Stimulated activated CD8-positive, alpha-beta memory T cell treated with anti-CD3 and anti-CD28 coated beads, Interleukin-2, amount 100 ng/mL, for 48 hours (primary cell): ENCODE data around the gene DOCK3.
A peak's percentile ranks its signal among the peaks of the same experiment; 100 is the strongest.
"Not testable (repeated sequence)": the region's sequence is repeated elsewhere in the genome, so short reads cannot be mapped to it uniquely, and the experiment has no call there.

Experiments
- DNase-seq, 2 donors: peaks; one replicate each; pipeline ENCODE4 v3.0.0-alpha.2; 2020; ENCODE audit warnings: low read depth in 2 of 2

DOCK3 gene

GRCh38 chr3:51385621-51386091 is 710.9 kb downstream of the DOCK3 start:
- DNase-seq = no peak

DNA sequence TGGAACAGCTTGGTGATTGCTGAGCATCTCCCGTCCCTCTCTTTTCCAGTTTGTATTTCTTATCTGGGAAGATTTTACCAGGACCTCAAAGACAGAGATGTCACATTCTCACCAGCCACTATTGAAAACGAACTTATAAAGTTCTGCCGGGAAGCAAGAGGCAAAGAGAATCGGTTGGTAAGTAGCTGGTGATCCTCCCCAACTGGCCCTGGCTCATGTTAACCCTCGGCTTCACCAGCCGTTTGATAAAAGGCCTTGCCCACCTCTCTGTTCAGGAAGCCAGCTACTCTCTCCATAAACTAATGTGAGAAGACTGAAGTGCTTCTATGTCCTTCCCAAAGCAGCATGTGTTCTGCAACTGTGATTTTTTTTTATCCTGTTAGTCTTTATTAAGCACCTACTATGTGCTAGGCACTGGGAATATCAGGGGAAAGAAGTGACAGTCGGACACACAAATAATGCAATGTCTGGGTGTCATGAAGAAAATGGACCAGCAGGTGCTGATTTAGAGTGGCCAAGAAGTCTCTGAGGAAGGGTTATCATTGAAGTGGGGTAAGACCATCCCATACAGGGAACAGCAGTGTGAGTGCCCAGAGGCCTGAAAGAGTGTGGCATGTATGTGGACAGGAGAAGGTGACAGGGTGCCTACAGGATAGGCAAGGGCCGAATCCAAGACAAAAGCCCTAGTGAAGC is 711.6 kb downstream of the DOCK3 start:
- no peak for DNase-seq

DNA sequence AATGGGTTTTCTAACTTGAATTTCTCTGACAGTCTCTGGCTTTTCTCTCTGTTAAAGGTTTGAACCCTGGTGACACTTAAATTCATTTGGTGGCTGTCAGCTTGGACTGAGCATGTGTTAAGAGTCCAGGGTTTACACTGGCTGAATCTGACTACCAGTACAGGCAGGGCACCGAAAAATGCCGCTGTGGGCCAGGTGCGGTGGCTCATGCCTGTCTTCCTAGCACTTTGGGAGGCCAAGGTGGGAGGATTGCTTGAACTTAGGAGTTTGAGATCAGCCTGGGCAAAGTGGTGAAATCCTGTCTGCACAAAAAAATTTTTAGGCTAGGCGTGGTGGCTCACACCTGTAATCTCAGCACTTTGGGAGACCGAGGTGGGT is 712.1 kb downstream of the DOCK3 start:
- no peak for DNase-seq

DNA sequence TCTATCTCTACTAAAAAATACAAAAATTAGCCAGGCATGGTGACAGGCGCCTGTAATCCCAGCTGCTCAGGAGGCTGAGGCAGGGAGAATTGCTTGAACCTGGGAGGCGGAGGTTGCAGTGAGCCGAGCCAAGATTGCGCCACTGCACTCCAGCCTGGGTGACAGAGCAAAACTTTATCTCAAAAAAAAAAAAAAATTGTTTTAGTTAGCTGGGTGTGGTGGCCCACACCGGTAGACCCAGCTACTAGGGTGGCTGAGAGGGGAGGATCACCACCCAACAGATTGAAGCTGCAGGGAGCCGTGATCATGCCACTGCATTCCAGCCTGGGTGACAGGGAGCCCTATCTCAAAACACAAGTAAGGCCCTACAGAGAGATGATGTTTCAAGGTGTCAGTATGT is 712.6 kb downstream of the DOCK3 start:
- DNase-seq = not testable (repeated sequence)

DNA sequence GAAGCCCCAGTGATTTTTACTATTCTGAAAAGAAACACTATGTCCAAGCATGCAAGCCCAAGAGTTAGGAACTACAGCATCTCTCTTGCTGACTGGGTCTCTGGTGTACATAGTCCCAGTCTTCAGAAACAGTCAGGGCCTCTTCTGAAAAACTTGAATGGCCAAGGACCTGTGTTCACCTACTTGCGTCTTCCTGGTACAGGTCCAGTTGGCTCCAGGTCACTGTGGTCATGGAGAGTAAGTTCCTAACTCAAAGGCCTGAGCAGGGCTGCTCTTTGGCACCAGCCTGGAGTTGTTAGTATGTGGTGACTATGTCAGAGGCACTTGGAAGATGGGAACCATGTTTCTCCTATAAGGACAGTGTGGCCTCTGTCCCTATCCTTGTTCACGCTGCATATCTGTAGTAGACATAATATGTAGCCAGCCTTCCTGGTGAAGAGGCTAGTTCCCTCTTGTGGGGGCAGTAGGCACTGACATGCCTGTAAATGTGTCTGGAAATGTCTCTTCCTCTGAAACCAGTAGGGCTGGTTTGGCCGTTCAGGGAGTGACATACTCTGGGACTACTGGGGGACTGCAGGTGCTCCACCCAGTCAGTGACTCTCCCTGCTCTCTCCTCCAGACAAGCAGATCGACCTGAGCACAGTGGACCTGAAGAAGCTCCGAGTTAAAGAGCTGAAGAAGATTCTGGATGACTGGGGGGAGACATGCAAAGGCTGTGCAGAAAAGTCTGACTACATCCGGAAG is 713.7 kb downstream of the DOCK3 start:
- no peak for DNase-seq

DNA sequence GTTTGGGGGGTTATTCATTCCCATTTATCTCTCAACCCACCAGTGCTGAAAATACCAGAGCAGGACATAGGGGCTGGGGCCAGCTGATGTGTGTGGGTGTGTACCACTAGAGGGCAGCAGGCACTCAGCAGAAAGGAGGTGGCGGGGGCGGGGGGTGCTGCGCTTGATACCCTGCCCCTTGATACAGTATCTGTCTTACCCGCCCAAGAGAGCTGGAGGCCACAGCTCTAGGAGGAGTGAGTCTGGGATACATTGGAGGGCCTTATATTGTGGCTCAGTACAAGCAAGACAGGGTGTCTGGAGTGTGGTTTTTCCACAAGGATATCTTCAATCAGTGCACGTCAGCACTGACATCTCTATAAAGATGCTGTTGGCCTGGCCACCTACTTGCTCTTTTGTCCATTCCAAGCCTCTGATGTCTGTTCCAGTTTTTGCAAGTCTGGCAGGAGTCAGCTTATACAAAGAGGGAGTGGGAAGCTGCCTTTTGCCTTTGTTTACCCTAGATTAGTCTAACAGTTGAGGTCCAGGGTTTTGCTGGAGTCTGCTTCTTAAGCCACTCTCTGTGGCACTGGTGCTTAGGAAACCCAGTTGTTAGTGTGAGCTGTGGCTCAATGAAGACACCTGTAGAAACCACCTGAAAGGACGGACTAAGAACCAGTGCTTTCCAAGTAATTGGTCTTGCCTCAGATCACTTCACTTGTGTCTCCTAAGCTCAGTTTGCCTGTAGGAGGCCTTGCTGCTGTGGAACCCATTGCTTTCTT is 714.9 kb downstream of the DOCK3 start:
- peak in 1 of 2 donors; percentile 41 for DNase-seq

GRCh38 chr3:51390246-51391074 is 715.7 kb downstream of the DOCK3 start:
- DNase-seq = no peak

DNA sequence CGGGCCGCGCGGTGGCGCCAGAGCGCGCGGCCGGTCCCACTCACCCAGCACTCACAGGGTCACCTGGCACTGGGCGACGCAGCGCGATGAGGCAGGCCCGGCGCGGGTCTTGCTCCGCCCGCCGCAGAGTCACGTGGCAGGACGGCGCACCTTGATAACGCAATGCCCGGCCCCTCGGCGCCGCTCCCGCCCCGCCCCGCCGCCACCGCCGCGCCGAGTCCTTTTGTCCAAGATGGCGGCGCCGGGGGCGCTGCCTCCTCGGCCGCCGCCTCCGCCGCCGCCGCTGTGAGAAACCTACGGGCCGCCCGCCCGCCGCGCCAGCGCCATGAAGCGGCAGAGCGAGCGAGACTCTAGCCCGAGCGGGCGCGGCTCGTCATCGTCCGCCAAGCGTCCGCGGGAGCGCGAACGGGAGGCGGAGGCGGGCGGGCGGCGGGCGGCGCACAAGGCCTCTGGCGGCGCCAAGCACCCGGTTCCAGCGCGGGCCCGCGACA is 716.4 kb downstream of the DOCK3 start, which contains the start of gene RBM15B:
Gene RBM15B, plus strand, starts transcription at position 211 of the 491 bp plus-strand sequence. Its CDS starts 115 bp downstream, at position 326.
- peak; percentile 96 to 98 for DNase-seq

DNA sequence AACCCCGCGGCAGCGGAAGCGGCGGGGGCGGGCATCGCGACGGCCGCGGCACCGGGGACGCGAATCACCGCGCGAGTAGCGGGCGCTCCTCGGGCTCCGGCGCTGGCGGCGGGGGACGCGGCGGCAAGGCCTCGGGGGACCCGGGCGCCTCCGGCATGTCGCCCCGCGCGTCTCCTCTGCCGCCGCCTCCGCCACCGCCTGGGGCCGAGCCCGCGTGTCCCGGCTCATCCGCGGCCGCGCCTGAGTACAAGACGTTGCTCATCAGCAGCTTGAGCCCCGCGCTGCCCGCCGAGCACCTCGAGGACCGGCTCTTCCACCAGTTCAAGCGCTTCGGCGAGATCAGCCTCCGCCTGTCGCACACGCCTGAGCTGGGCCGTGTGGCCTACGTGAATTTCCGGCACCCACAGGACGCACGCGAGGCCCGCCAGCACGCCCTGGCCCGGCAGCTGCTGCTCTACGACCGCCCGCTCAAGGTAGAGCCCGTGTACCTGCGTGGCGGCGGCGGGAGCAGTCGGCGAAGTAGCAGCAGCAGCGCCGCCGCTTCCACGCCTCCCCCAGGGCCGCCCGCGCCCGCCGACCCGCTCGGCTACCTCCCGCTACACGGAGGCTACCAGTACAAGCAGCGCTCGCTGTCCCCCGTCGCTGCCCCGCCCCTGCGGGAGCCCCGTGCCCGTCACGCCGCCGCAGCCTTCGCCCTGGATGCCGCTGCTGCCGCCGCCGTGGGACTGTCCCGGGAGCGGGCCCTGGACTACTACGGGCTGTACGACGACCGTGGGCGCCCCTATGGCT is 717.0 kb downstream of the DOCK3 start:
- peak in 1 of 2 donors; percentile 22 for DNase-seq

DNA sequence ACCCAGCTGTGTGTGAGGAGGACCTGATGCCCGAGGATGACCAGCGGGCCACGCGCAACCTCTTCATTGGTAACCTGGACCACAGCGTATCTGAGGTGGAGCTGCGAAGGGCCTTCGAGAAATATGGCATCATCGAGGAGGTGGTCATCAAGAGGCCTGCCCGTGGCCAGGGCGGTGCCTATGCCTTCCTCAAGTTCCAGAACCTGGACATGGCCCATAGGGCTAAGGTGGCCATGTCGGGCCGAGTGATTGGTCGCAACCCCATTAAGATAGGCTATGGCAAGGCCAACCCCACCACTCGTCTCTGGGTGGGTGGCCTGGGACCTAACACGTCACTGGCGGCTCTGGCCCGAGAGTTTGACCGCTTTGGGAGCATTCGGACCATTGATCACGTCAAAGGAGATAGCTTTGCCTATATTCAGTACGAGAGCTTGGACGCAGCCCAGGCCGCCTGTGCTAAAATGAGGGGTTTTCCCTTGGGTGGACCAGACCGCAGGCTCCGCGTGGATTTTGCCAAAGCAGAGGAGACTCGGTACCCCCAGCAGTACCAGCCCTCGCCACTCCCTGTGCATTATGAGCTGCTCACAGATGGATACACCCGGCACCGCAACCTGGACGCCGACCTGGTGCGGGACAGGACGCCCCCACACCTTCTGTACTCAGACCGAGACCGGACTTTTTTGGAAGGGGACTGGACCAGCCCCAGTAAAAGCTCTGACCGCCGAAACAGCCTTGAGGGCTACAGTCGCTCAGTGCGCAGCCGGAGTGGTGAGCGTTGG is 717.8 kb downstream of the DOCK3 start:
- DNase-seq = no peak

GRCh38 chr3:51393134-51393495 is 718.4 kb downstream of the DOCK3 start:
- DNase-seq = no peak

GRCh38 chr3:51393564-51393963 is 718.8 kb downstream of the DOCK3 start:
- no peak for DNase-seq

DNA sequence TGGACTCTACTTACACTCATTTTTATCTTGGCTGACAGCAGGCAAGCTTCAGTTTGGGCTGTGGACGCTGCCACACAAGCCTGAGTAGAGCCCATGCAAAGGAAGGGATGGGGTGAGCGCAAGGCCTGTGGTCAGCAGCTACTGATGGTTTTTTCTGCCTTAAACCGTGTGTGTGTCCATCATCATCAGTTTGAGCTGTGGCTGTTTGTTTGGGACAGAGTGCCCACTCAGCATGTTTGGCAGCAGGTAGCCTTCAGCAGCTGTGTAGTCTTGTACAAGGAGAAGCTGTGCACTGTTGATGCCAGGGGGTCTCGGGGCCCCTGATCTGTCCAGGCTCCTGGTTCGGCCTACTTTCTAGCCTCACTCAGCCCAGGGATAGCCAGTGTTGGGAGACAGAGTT is 719.8 kb downstream of the DOCK3 start:
- DNase-seq = no peak

- DNase-seq = no peak
These were observed 720.9 kb downstream of the DOCK3 start for GRCh38 chr3:51395493-51396213.

- DNase-seq = no peak
These were observed 721.7 kb downstream of the DOCK3 start for GRCh38 chr3:51396401-51396800.

DNA sequence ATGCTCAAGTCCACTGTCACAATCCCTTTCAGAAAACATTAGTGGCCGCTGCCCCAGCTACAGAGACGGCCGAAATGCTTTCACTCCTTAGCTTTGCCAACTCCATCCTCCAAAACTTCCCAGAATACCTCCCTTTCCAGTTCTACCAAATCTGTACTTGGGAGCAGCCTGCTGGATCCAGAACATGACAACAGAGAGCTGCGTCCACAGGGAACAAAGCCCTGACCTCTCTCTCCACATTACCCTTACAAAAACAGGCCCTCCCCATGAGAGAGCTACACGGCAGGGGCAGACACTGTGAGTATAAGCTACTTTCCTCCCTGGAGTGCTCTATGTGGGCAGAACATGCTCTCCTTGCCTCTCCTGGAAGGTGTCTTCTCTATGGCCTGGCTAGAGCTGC is 722.7 kb downstream of the DOCK3 start:
- DNase-seq = no peak

- no peak for DNase-seq
These were observed 724.0 kb downstream of the DOCK3 start for GRCh38 chr3:51398595-51399310.

GRCh38 chr3:51400166-51400565 is 725.4 kb downstream of the DOCK3 start:
- DNase-seq = no peak
